IMR-90 (cell line): ENCODE results near the gene SF3B3. TPM values are rescaled to one million over a fixed set of nuclear protein-coding genes. Genes with fewer than 3 reads are reported as not detected.

ENCODE experiments used
- ATAC-seq: fragments of 200-7000 bp; cut with Tn5 transposase; 2 replicates; pipeline ENCODE4 v1.9.1; 2020; ENCODE audit warnings: low read depth, mild to moderate bottlenecking, moderate library complexity
- BruUV-seq: library from RNA; stranded (reverse); fragments of 400-500 nt; replicated peaks from 2 replicates; lab custom pipeline; 2021; lab: Mats Ljungman, UMichigan
- CTCF ChIA-PET: fragments of 300-600 bp; formaldehyde crosslinking; extraction: SDS; loops from one replicate; lab custom pipeline; 2021; ENCODE audit warnings: antibody characterized with exemption; lab: Yijun Ruan, JAX
- POLR2A ChIA-PET: fragments of 300-600 bp; sonication (Branson Sonifier 250); formaldehyde crosslinking; loops from one replicate; lab custom pipeline; 2022; ENCODE audit warnings: antibody characterized with exemption; ENCODE audit not compliant: unreplicated experiment; lab: Charles Lee
- DNase-seq: peaks from one replicate; pipeline ENCODE4 v3.0.0; 2013
- H2AFZ ChIP-seq: replicated peaks from 2 replicates; pipeline ENCODE3; 2013; ENCODE audit warnings: low read length, mild to moderate bottlenecking; ENCODE audit not compliant: poor library complexity
- H2AK5ac ChIP-seq: 2 replicates; pipeline ENCODE4 v1.6.1; 2013; ENCODE audit warnings: low read depth, low read length, inconsistent platforms
- H2AK9ac ChIP-seq: replicated peaks from 2 replicates; pipeline ENCODE3; 2013; ENCODE audit warnings: mild to moderate bottlenecking, low read depth, low read length, moderate library complexity; ENCODE audit not compliant: poor library complexity
- H2BK120ac ChIP-seq: 2 replicates; pipeline ENCODE4 v1.6.1; 2013; ENCODE audit warnings: low read depth, low read length, inconsistent platforms
- H2BK15ac ChIP-seq: 3 replicates; pipeline ENCODE4 v1.6.1; 2013; ENCODE audit warnings: low read depth, low read length, inconsistent platforms
- H2BK20ac ChIP-seq: 2 replicates; pipeline ENCODE4 v1.6.1; 2013; ENCODE audit warnings: low read depth, mild to moderate bottlenecking, inconsistent platforms, low read length, moderate library complexity
- H2BK5ac ChIP-seq: 2 replicates; pipeline ENCODE4 v1.6.1; 2013; ENCODE audit warnings: mild to moderate bottlenecking, low read depth, low read length, inconsistent platforms; ENCODE audit not compliant: poor library complexity, severe bottlenecking
- H3K14ac ChIP-seq: replicated peaks from 2 replicates; pipeline ENCODE4 v1.6.1; 2013; ENCODE audit warnings: low read depth, low read length, inconsistent platforms
- H3K18ac ChIP-seq: 2 replicates; pipeline ENCODE4 v1.6.1; 2013; ENCODE audit warnings: low read depth, low read length, control low read depth
- H3K23ac ChIP-seq: 2 replicates; pipeline ENCODE4 v1.6.1; 2013; ENCODE audit warnings: low read depth, low read length, inconsistent platforms
- H3K27ac ChIP-seq: 2 replicates; pipeline ENCODE4 v1.5.1; 2013; ENCODE audit warnings: mild to moderate bottlenecking, control low read depth, low read length; ENCODE audit not compliant: insufficient read depth
- H3K27me3 ChIP-seq: 2 replicates; pipeline ENCODE4 v1.6.1; 2013; ENCODE audit warnings: low read length; ENCODE audit not compliant: control insufficient read depth, insufficient read depth
- H3K36me3 ChIP-seq: 2 replicates; pipeline ENCODE4 v1.6.1; 2013; ENCODE audit warnings: low read length, mixed read lengths; ENCODE audit not compliant: control insufficient read depth, insufficient read depth
- H3K4ac ChIP-seq: 2 replicates; pipeline ENCODE4 v1.6.1; 2013; ENCODE audit warnings: low read depth, low read length, inconsistent platforms
- H3K4me1 ChIP-seq: 2 replicates; pipeline ENCODE4 v1.6.1; 2013; ENCODE audit warnings: low read length, mixed read lengths; ENCODE audit not compliant: control insufficient read depth, insufficient read depth
- H3K4me2 ChIP-seq: 2 replicates; pipeline ENCODE4 v1.6.1; 2013; ENCODE audit warnings: low read depth, mild to moderate bottlenecking, control low read depth, low read length, moderate library complexity
- H3K4me3 ChIP-seq: 2 replicates; pipeline ENCODE4 v1.5.1; 2013; ENCODE audit warnings: low read depth, mild to moderate bottlenecking, control low read depth, low read length, moderate library complexity; ENCODE audit not compliant: insufficient read depth
- H3K56ac ChIP-seq: 2 replicates; pipeline ENCODE4 v1.6.1; 2013; ENCODE audit warnings: low read length, inconsistent platforms; ENCODE audit not compliant: insufficient read depth; ENCODE audit errors: extremely low read depth
- H3K79me1 ChIP-seq, 2 experiments: 2 replicates each; pipeline ENCODE4 v1.6.1; 2013; ENCODE audit warnings: low read length in 2 of 2, inconsistent platforms in 1 of 2, low read depth in 1 of 2
- H3K9ac ChIP-seq: 2 replicates; pipeline ENCODE4 v1.6.1; 2013; ENCODE audit warnings: low read depth, low read length, control low read depth
- H3K9me1 ChIP-seq: 2 replicates; pipeline ENCODE4 v1.6.1; 2013; ENCODE audit warnings: low read length, inconsistent platforms; ENCODE audit not compliant: insufficient read depth
- H3K9me3 ChIP-seq: 2 replicates; pipeline ENCODE4 v1.6.1; 2013; ENCODE audit warnings: low read length; ENCODE audit not compliant: control insufficient read depth, insufficient read depth
- H4K20me1 ChIP-seq: 2 replicates; pipeline ENCODE4 v1.6.1; 2013; ENCODE audit warnings: low read length, inconsistent platforms; ENCODE audit not compliant: insufficient read depth
- H4K5ac ChIP-seq: 2 replicates; pipeline ENCODE4 v1.6.1; 2013; ENCODE audit warnings: mild to moderate bottlenecking, low read depth, low read length, control low read depth
- H4K8ac ChIP-seq, 2 experiments: 2 replicates each; pipeline ENCODE4 v1.6.1; 2013; ENCODE audit warnings: low read depth in 2 of 2, low read length in 2 of 2, control low read depth in 1 of 2, inconsistent platforms in 1 of 2
- H4K91ac ChIP-seq: 2 replicates; pipeline ENCODE4 v1.6.1; 2013; ENCODE audit warnings: low read depth, low read length, inconsistent platforms; ENCODE audit not compliant: insufficient read depth
- BHLHE40 ChIP-seq: fragments of 150-350 bp; IDR thresholded peaks from 2 replicates; pipeline ENCODE4 v1.6.1; 2016; ENCODE audit warnings: mild to moderate bottlenecking, low read depth, low read length
- CEBPB ChIP-seq: IDR thresholded peaks from 2 replicates; pipeline ENCODE4 v1.6.1; 2012; ENCODE audit warnings: low read depth, low read length, improper control_type of control experiment
- USF2 ChIP-seq: fragments of 150-350 bp; IDR thresholded peaks from 2 replicates; pipeline ENCODE4 v1.6.1; 2017; ENCODE audit warnings: mild to moderate bottlenecking, antibody characterized with exemption, low read length, low read depth
- WGBS, 2 experiments: methylation state at CpG; one replicate each; pipeline versions ENCODE4 v1.1.5 to v1.1.7; 2013; ENCODE audit warnings: missing lambda C conversion rate in 2 of 2; ENCODE audit not compliant: insufficient read length in 1 of 2; ENCODE audit errors: extremely low coverage in 2 of 2; 5-methylcytosine and 5-hydroxymethylcytosine counted together
- dilution Hi-C: fragments of 300-500 bp; cut with HindIII; formaldehyde crosslinking; loops from one replicate; pipeline ENCODE4 v1.14.3; 2018; ENCODE audit warnings: low sequenced_read_pairs; ENCODE audit not compliant: unreplicated experiment
- in situ Hi-C: fragments of 300-500 bp; cut with MboI; formaldehyde crosslinking; loops from 3 replicates; pipeline ENCODE4 v1.14.3; 2019; ENCODE audit warnings: low sequenced_read_pairs, inconsistent platforms, mixed read lengths
- intact Hi-C: fragments of 100-400 bp; cut with micrococcal nuclease; formaldehyde crosslinking; loops from 2 replicates; pipeline ENCODE4 v1.10.0; 2022
- polyA plus RNA-seq, 3 experiments: library from polyadenylated mRNA; depleted of rRNA; stranded (reverse); fragments of >200 nt; gene quantifications; 2 replicates each; pipeline ENCODE4 v1.2.3, GENCODE V29; 2012; ENCODE audit warnings: low replicate concordance in 1 of 3
- total RNA-seq: library from RNA; depleted of rRNA; stranded (reverse); fragments of >200 nt; gene quantifications from 2 replicates; pipeline ENCODE4 v1.2.3, GENCODE V29; 2012
- TF ChIP-seq, protein P1 (sequence below): fragments of 150-350 bp; IDR thresholded peaks from 2 replicates; pipeline ENCODE4 v1.6.1; 2016; ENCODE audit warnings: low read depth, mild to moderate bottlenecking, low read length, moderate library complexity, borderline replicate concordance

SF3B3 gene
- total and polyA plus RNA-seq, 2 of the 4 experiments (the other 2 are of a cell fraction), result 97.9 to 134 TPM

GRCh38 chr16:70552675-70553074, 29.1 kb downstream of the SF3B3 start:
- Histone ChIP-seq H4K5ac (no peak overlapping the region), H2BK20ac (peak overlapping the region; percentile 42; the same call in 1 of the 2 replicates), H2BK120ac (peak overlapping the region; percentile 45; the same call in 1 of the 2 replicates), H3K4me2 (no peak overlapping the region), H2AK5ac (peak overlapping the region; percentile 21; the same call in 1 of the 2 replicates), H3K14ac (peak overlapping the region; percentile 50), H3K4ac (peak overlapping the region; percentile 68), H3K56ac (no peak overlapping the region), H3K18ac (no peak overlapping the region), H2AFZ (no peak overlapping the region), H3K79me1 (peaks cover 50 to 86% of the 10 kb centered on the region in 2 experiments), H2AK9ac (no peak overlapping the region), H3K4me1 (peaks cover 27% of the 10 kb centered on the region), H4K20me1 (peaks cover 57% of the 10 kb centered on the region), H3K4me3 (no peak overlapping the region), H3K27me3 (no peaks in the 10 kb centered on the region), H4K91ac (no peak overlapping the region), H3K23ac (peak overlapping the region; percentile 59; the same call in 1 of the 2 replicates), H2BK15ac (no peak overlapping the region), H3K36me3 (peaks cover 53% of the 10 kb centered on the region), H4K8ac (no peak overlapping the region), H3K9me3 (no peaks in the 10 kb centered on the region), H2BK5ac (peak overlapping the region; percentile 74), H3K9ac (no peak overlapping the region), H3K27ac (peak overlapping the region; percentile 91), H3K9me1 (peaks cover 40% of the 10 kb centered on the region)
- ChIA-PET POLR2A (no interaction called here), CTCF (interaction anchor here (0.6 kb wide), 2 partner anchors 20 to 1132 kb away, joined by 3 to 5 read pairs; no protein-coding TSS in a partner anchor)
- no CpG with 5 or more reads among the region's 8 CpGs for WGBS, 2 experiments
- DNase-seq (no peak), ATAC-seq (no peak)
- in situ Hi-C loops, result no loop called here
- dilution Hi-C loops, result no loop called here
- intact Hi-C loops, result loop anchor here (2.0 to 10.0 kb wide), 2 partner anchors 100 to 222 kb away; no protein-coding TSS in a partner anchor
- BruUV-seq, result no TSS peak
- TF ChIP-seq CEBPB (peak; percentile 90), USF2 (no peak), BHLHE40 (no peak)
- TF ChIP-seq, protein P1, sequence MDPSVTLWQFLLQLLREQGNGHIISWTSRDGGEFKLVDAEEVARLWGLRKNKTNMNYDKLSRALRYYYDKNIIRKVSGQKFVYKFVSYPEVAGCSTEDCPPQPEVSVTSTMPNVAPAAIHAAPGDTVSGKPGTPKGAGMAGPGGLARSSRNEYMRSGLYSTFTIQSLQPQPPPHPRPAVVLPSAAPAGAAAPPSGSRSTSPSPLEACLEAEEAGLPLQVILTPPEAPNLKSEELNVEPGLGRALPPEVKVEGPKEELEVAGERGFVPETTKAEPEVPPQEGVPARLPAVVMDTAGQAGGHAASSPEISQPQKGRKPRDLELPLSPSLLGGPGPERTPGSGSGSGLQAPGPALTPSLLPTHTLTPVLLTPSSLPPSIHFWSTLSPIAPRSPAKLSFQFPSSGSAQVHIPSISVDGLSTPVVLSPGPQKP, result no peak
